GM12801 (cell line): ENCODE measurements around the gene SSPN.

Experiments
- TF ChIP-seq, protein P1 (sequence below): IDR thresholded peaks from one replicate; pipeline ENCODE4 v1.5.1; 2011; ENCODE audit warnings: control low read depth; ENCODE audit not compliant: insufficient read length; ENCODE audit errors: extremely low read depth

SSPN gene

DNA sequence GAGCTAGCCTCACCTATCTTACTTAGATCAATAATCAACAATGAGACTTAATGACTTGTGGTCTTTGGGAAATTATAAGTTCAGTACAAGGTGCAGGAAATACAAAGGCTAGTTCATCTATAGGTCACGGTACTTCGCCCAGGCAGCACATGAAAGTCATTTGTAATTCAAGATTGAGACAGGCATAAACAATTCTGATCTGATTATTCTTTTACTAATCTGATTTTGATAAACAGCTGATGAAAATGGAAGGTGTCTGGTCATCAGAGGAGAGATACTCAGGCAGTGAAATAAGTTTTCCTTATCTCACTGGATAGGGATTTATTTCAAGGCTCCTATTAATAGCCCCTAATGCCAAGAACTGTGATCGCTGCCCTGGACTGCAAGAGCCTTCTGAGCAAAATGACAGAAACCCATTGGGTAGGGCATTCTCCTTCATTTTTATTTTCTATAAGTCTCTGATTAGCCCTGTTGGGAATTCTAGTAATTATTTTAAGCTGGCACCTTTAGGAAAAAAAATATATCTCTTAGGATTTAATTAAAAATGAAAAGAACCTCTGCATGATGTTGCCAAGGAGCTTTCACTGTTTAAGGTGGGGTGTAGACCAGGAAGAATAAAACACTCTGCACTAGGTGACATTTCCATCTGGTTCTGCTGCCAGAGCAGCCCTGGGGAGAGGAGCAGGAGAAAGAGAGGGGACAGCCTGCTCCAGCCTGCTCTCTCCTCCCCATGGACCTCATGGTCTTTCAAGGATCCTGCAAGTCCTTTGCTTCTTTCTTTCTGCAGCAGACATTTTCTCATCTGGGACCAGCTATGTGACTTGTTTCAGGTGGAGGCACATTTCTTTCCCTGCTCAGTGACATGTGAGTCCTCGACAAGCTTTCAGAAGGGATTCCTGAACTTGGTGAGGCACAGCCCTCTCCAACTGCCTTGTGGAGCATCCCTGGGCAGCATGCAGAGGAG lies 44.8 kb downstream of the SSPN start:
- TF ChIP-seq, protein P1, sequence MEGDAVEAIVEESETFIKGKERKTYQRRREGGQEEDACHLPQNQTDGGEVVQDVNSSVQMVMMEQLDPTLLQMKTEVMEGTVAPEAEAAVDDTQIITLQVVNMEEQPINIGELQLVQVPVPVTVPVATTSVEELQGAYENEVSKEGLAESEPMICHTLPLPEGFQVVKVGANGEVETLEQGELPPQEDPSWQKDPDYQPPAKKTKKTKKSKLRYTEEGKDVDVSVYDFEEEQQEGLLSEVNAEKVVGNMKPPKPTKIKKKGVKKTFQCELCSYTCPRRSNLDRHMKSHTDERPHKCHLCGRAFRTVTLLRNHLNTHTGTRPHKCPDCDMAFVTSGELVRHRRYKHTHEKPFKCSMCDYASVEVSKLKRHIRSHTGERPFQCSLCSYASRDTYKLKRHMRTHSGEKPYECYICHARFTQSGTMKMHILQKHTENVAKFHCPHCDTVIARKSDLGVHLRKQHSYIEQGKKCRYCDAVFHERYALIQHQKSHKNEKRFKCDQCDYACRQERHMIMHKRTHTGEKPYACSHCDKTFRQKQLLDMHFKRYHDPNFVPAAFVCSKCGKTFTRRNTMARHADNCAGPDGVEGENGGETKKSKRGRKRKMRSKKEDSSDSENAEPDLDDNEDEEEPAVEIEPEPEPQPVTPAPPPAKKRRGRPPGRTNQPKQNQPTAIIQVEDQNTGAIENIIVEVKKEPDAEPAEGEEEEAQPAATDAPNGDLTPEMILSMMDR, result no peak

DNA sequence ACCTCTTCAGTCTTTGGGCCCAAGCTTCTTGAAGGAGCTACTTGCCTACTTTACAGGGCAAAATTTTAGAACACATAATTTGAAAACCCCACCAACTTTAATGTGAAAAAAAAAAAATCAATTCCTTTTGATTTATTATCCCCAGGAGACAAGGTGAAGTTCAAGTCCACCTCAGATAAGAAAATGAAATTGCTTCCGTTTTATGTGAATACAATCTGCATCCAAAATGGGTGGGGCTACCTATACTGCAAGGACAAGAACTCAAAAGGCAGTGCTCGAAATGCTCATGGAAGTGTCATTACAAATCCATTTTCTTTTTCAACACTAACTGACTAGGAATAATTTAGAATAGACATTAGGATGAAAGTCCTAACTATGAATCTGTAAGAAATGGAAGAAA lies 45.7 kb downstream of the SSPN start:
- TF ChIP-seq, protein P1, result no peak

- TF ChIP-seq, protein P1, result no peak
These were observed 47.3 kb downstream of the SSPN start for GRCh38 chr12:26242683-26243082.

- TF ChIP-seq, protein P1, result no peak
These were observed 49.1 kb downstream of the SSPN start for GRCh38 chr12:26244503-26244902.

- TF ChIP-seq, protein P1, result no peak
These were observed 50.0 kb downstream of the SSPN start for GRCh38 chr12:26245175-26245942.

DNA sequence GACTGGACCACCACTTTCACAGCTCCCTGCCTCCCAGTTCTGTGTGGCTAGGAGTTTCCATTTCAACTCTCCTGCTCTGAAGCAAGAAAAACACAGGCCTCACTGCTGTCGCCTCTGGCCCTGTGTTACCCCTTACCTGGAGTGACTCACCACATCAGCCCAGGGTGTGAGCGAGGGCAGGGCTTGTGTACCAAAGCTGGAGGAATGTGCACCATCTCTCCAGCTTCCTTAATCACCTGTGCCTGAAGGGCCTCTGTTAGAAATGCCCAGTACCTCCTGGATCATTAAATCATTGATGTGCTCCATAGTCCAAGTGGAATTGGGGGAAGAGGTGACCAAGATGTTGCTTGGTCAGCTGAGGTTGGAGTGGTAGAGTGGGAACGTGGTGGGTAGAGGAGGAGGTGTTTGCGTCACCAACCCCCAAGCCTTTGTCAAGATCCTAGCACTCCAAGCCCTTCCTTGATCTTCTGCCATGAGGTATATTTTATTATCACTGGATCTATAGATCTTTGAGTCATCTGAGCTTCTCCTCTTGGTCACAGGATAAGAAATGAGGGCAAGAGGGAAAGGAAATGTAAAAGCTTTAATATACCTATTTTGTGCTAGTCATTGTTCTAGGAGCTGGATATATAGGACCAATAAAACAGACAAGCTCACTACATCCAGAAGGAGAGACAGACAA lies 51.3 kb downstream of the SSPN start:
- TF ChIP-seq, protein P1, result no peak

- TF ChIP-seq, protein P1, result no peak
These were observed 52.5 kb downstream of the SSPN start for GRCh38 chr12:26247873-26248272.
